LNCAP (cell line): ENCODE measurements around the gene SMIM24.

Experiments used
- TF ChIP-seq, protein P1 (sequence below): fragments of 450-650 bp; IDR thresholded peaks from 2 replicates; pipeline ENCODE4 v1.5.1; 2017; ENCODE audit warnings: mild to moderate bottlenecking

The SMIM24 gene

DNA sequence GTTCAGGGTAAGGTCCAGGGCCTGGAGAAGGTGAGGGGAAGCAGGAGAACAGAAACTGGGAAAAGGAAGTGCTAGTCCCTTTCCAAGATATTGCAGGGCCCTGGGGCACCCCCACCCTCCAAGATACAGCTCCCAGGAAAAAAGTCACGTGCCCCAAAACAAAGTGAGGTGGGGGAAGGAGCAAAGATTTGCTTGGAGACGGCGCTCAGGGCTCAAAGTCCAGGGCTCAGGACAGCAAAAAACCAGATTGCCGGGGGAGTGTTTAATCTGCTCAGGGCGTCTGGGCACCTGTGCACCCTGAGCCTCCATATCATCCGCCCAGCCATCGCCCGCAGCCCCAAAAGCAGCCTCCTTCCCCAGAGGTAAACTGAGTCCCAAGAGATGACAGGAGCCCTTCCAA, 6.3 kb downstream of the SMIM24 start:
- TF ChIP-seq, protein P1, sequence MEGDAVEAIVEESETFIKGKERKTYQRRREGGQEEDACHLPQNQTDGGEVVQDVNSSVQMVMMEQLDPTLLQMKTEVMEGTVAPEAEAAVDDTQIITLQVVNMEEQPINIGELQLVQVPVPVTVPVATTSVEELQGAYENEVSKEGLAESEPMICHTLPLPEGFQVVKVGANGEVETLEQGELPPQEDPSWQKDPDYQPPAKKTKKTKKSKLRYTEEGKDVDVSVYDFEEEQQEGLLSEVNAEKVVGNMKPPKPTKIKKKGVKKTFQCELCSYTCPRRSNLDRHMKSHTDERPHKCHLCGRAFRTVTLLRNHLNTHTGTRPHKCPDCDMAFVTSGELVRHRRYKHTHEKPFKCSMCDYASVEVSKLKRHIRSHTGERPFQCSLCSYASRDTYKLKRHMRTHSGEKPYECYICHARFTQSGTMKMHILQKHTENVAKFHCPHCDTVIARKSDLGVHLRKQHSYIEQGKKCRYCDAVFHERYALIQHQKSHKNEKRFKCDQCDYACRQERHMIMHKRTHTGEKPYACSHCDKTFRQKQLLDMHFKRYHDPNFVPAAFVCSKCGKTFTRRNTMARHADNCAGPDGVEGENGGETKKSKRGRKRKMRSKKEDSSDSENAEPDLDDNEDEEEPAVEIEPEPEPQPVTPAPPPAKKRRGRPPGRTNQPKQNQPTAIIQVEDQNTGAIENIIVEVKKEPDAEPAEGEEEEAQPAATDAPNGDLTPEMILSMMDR, result no peak

DNA sequence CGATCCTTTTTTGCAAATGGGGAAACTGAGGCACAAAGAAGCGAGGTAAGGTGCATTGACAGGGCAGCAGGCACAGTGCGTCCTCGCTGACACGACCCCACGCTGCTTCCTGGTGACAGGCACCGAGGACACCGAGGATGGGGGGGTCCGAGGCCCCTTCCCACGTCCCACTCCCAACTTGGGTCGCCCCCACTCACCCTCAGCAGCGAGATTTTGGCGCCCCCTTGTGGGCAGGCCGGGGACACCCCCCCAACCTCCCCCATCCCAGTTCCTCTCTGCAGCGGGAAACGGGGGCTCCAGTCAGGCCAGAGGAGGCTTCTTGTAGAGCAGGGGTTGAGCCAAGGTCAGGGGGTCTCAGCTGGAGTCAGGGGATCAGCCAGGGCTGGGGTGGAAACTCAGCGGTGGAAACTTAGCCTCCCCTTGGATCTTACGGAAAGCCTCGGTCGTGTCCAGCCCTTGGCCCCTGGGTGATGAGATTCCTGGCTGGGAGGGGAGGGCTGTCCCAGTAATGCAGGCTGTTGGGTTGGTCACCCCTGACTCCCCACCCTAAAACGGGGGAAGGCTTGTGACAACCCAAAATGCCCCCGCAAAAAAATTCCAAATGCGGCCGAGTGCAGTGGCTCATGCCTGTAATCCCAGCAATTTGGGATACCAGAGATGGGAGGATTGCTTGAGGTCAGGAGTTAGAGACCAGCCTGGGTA, 8.2 kb downstream of the SMIM24 start:
- TF ChIP-seq, protein P1, result peak; percentile 96

DNA sequence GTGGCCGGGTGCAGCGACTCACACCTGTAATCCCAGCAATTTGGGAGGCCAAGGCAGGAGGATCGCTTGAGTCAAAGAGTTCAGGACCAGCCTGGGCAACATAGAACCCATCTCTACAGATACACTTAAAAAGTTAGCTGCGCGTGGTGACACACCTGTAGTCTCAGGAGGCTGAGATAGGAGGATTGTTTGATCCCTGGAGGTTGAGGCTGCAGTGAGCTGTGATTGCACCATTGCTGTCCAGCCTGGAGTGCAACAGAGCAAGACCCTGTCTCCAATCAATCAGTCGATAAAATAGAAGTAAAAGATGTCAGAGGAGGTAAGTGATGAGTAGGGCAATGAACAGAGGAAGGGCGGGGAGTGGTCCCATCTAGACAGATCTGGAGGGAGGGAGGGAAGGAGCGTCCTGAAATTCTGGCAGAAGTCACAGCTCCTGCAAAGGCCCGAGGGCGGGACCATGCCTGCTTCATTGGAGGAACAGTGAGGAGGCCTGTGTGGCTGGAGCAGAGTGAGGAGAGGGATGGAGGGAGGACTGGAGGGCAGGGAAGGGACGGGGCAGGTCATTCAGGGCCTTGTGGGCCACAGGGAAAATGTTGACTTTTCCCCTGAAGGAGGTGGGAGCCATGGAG, 9.7 kb downstream of the SMIM24 start:
- TF ChIP-seq, protein P1, result no peak

DNA sequence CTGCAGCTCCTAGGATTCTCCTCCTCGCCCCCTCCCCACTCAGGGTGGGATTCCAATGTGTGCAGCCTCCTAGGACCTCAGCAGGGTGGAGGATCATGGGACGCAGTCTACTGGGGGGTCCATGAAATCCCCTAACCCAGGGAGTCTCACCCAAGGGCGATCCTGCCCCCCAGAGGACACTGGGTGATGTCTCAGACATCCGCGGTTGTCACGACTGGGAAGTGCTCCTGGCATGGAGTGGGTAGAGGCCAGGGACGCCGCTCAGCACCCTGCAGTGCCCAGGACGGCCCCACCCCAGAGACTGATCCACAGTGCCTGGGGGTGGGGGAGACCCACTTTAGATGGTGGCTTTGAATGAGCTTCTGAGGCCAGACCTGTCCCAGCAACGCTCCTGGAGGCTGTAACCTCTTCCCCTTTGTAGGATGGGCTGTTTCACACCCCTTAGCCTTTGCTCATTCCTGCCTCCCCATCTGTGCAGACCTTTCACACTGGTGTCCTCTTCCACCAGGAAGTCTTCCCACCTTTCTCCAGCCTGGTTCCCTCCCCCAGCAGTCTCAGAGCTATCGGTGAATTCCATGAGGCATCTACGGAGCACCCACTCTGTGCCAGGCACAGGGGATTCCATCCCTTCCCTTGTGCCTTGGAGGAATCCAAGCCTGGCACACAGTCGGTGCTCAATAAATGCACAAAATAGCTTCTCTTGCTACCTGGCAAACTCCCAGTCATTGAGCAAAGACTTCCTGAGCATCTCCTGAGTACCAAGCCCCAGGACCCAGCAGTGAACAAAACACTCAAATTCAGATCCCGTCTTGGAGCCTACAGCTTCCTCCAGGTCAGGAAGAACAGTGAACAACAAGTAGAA, 10.5 kb downstream of the SMIM24 start:
- TF ChIP-seq, protein P1, result no peak

DNA sequence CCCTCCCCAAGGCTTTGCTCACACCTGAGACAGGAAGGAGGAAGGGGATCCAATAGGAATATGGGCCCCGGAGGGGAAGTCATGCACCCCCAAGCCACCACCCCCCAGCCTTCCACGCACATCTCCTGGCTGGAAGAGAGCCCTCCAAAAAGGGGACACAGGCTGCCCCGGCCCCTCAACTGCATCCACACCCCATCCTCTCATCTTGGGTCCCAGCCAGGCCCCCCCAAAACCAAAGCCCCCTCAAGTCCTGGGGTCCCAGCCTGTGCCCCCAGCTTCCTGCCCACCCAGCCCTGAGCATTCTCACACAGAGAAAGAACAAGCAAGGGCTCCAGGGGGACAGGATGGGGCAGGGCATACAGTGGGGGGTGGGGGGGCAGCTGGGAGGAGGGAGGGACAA, 12.1 kb downstream of the SMIM24 start:
- TF ChIP-seq, protein P1, result no peak

DNA sequence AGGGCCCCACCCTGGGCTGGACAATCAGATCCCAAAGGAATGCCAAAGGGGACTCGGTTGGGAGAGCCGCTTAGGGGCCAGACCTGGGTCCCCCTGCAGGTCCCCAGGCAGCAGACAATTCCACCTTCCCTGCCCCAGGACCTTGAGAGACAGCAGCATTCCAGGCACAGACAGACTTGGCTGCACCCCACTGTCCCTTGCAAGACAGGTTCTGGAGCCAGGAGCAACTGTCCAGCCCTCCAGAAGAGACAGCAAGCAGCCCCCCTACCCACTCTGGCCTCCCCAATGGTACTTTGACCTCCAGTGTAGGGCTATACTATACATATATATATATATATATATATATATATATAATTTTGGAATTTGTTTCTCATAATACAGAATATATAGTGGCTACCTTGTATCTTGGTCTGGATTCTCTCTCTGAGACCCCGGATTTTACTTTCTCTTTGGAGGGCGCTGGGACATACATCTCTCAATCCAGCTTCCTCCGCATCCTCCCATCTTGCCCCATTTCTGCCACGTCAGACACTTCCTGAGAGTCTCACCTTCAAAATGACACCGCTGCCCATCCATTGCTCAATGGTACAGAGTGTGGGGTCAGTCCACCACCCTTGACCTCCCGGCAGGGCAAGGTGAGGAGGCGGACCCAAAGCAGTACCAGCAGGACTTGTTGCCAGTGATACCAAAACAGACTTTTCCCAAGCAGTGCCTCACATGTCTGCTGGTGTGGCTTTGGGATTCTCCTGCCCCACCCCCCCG, 12.7 kb downstream of the SMIM24 start:
- TF ChIP-seq, protein P1, result no peak

DNA sequence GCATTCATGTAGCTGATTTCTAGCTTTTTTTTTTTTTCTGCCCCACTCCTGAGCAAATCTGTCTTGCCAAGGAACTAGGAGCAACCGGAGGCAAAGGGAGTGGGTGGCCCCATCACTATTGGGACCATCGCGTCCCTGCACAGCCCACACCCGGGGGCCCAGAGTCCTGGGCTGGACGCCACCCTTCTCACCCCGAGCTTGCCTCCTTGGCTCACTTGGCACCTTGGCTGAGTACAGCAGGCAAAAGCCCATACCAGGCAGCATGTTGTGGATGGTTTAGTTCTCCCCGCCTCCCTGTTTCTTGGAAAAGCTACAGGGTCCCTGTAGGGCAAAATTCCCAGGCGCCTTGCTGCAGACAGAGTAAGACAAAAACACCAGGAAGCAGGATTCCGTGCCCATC, 13.7 kb downstream of the SMIM24 start:
- TF ChIP-seq, protein P1, result no peak
